Calu3 (cell line): Measurements from ENCODE around the gene SLC5A5. TPM values are rescaled to one million over a fixed set of nuclear protein-coding genes. Genes with fewer than 3 reads are reported as not detected.

Experiments used
- Bru-seq: library from RNA; stranded (reverse); fragments of 400-500 nt; gene quantifications from one replicate; lab custom pipeline; 2021; lab: Mats Ljungman, UMichigan
- BruChase-seq, 2 experiments: library from RNA; stranded (reverse); fragments of 400-500 nt; gene quantifications; one replicate each; lab custom pipeline; 2021; lab: Mats Ljungman, UMichigan
- BruUV-seq: library from RNA; stranded (reverse); fragments of 400-500 nt; replicated peaks from 2 replicates; lab custom pipeline; 2021; lab: Mats Ljungman, UMichigan
- CTCF ChIA-PET: fragments of 300-600 bp; sonication (Branson Sonifier 250); formaldehyde crosslinking; loops from one replicate; lab custom pipeline; 2022; ENCODE audit warnings: antibody characterized with exemption; lab: Charles Lee
- DNase-seq: peaks from one replicate; pipeline ENCODE4 v3.0.0; 2022
- H3K27ac Mint-ChIP-seq: one replicate; pipeline ENCODE4 v1.8.0; 2022; ENCODE audit warnings: mixed read lengths; ENCODE audit not compliant: unreplicated experiment
- H3K27me3 Mint-ChIP-seq: one replicate; pipeline ENCODE4 v1.8.0; 2022; ENCODE audit warnings: mixed read lengths; ENCODE audit not compliant: unreplicated experiment
- H3K36me3 Mint-ChIP-seq: one replicate; pipeline ENCODE4 v1.8.0; 2022; ENCODE audit warnings: mild to moderate bottlenecking, moderate library complexity, mixed read lengths; ENCODE audit not compliant: insufficient read depth, unreplicated experiment
- H3K4me1 Mint-ChIP-seq: one replicate; pipeline ENCODE4 v1.8.0; 2022; ENCODE audit warnings: mild to moderate bottlenecking, low read depth, mixed read lengths; ENCODE audit not compliant: unreplicated experiment
- H3K4me3 Mint-ChIP-seq: one replicate; pipeline ENCODE4 v1.8.0; 2022; ENCODE audit warnings: mild to moderate bottlenecking, low read depth, moderate library complexity, mixed read lengths; ENCODE audit not compliant: unreplicated experiment
- H3K9me3 Mint-ChIP-seq: one replicate; pipeline ENCODE4 v1.8.0; 2022; ENCODE audit warnings: low read depth, mixed read lengths; ENCODE audit not compliant: unreplicated experiment
- intact Hi-C: fragments of 100-400 bp; cut with micrococcal nuclease; formaldehyde crosslinking; loops from one replicate; pipeline ENCODE4 v1.10.0; 2022; ENCODE audit not compliant: unreplicated experiment
- long read RNA-seq: library from polyadenylated mRNA; stranded (forward); transcript quantifications from one replicate; pipeline ENCODE4 v2.0.0, GENCODE V29; 2022
- total RNA-seq: library from RNA; stranded (reverse); gene quantifications from 2 replicates; pipeline ENCODE4 v1.2.3, GENCODE V29; 2022
- TF ChIP-seq, protein P1 (sequence below): fragments of 200-600 bp; IDR thresholded peaks from one replicate; pipeline ENCODE4 v1.8.0; 2022; ENCODE audit warnings: antibody characterized with exemption; ENCODE audit not compliant: unreplicated experiment

The SLC5A5 gene
- total RNA-seq (not detected in 2 replicates), Bru-seq, nascent RNA (not detected), BruChase-seq, experiment 1, labeled RNA remaining after a 6-hour chase (percentile 10 among the genes with signal in this experiment), BruChase-seq, experiment 2, labeled RNA remaining after a 2-hour chase (percentile 4 among the genes with signal in this experiment)
- long read RNA-seq, partial matches to known transcripts, result 0 of 1 reads
- long read RNA-seq, other reads (novel, unspliced or antisense), result 1 of 1 reads

GRCh38 chr19:17871878-17872250, at the start of gene SLC5A5:
Gene SLC5A5, plus strand, starts transcription at chr19:17871945. Its CDS starts 375 bp downstream, at chr19:17872320.
- Mint-ChIP-seq H3K27ac (no peak within 1 kb of the TSS), H3K27me3 (peaks cover 12% of the 10 kb centered on the region), H3K9me3 (no peaks in the 10 kb centered on the region), H3K36me3 (peaks cover 3% of the 10 kb centered on the region), H3K4me1 (no peaks in the 10 kb centered on the region), H3K4me3 (no peak within 1 kb of the TSS)
- intact Hi-C loops, result loop anchor here (2.0 kb wide), 1 partner anchor 61 kb away; the partner anchor contains the start of gene CCDC124
- no peak for DNase-seq
- CTCF ChIA-PET, result interaction anchor here (0.6 to 4.7 kb wide), 2 partner anchors 58 to 60 kb away, joined by 3 to 51 read pairs; partner anchors contain the start of gene CCDC124
- TF ChIP-seq, protein P1, sequence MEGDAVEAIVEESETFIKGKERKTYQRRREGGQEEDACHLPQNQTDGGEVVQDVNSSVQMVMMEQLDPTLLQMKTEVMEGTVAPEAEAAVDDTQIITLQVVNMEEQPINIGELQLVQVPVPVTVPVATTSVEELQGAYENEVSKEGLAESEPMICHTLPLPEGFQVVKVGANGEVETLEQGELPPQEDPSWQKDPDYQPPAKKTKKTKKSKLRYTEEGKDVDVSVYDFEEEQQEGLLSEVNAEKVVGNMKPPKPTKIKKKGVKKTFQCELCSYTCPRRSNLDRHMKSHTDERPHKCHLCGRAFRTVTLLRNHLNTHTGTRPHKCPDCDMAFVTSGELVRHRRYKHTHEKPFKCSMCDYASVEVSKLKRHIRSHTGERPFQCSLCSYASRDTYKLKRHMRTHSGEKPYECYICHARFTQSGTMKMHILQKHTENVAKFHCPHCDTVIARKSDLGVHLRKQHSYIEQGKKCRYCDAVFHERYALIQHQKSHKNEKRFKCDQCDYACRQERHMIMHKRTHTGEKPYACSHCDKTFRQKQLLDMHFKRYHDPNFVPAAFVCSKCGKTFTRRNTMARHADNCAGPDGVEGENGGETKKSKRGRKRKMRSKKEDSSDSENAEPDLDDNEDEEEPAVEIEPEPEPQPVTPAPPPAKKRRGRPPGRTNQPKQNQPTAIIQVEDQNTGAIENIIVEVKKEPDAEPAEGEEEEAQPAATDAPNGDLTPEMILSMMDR, result no peak
- BruUV-seq, result no TSS peak

DNA sequence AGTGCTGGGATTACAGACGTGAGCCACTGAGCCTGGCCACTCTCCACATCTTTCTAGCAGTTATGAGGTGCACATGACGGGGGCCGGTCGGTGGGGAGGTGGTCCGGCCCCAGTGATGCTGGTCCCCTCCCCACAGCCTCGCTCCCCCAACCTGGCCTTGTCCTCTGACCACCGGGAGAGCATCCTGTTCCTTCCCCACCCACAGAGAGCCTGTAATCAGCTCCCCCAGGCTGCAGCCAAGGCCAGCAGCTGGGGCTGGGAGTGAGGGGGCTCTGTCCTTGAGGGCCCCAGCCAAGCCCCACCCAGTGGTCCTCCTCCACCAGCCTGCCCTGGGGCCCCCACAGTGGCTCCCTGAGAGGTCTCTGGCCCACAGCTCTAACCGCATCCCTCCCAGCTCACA, 47.4 kb upstream of the SLC5A5 start:
- Mint-ChIP-seq H3K4me3 (no peak overlapping the region), H3K27ac (no peak overlapping the region), H3K36me3 (no peaks in the 10 kb centered on the region), H3K4me1 (no peaks in the 10 kb centered on the region), H3K27me3 (peaks cover 34% of the 10 kb centered on the region), H3K9me3 (no peaks in the 10 kb centered on the region)
- TF ChIP-seq, protein P1, result no peak
- CTCF ChIA-PET, result no interaction called here
- BruUV-seq, result no TSS peak
- DNase-seq, result no peak
- intact Hi-C loops, result no loop called here

DNA sequence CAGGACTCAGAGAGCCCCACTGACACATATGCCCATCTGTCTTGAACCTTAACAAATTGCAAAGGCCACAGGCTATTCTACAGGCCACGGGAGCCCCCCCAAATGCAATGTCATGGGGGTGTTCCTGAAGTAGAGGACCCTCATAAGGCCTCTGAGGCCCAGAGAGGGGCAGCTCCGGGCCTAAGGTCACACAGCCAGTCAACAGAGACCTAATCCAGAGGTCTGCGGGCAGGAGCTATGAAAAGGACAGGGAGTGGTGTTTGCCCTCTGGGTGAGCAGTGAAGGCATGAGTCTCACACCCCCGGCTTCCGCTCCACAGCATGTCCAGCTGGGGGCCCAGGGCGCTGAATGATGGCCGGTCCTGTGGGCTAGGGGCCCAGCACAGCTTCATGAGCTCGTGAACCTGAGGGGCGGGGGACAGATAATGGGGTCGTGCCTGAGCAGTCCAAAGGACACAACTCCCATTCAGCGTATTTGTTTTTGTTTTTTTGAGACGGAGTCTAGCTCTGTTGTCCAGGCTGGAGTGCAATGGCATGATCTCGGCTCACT, 45.2 kb upstream of the SLC5A5 start:
- no peak for DNase-seq
- no TSS peak for BruUV-seq
- Mint-ChIP-seq H3K36me3 (no peaks in the 10 kb centered on the region), H3K4me3 (no peak overlapping the region), H3K27ac (no peak overlapping the region), H3K4me1 (no peaks in the 10 kb centered on the region), H3K9me3 (no peaks in the 10 kb centered on the region), H3K27me3 (peaks cover 34% of the 10 kb centered on the region)
- TF ChIP-seq, protein P1, result no peak
- CTCF ChIA-PET, result no interaction called here
- intact Hi-C loops, result no loop called here

DNA sequence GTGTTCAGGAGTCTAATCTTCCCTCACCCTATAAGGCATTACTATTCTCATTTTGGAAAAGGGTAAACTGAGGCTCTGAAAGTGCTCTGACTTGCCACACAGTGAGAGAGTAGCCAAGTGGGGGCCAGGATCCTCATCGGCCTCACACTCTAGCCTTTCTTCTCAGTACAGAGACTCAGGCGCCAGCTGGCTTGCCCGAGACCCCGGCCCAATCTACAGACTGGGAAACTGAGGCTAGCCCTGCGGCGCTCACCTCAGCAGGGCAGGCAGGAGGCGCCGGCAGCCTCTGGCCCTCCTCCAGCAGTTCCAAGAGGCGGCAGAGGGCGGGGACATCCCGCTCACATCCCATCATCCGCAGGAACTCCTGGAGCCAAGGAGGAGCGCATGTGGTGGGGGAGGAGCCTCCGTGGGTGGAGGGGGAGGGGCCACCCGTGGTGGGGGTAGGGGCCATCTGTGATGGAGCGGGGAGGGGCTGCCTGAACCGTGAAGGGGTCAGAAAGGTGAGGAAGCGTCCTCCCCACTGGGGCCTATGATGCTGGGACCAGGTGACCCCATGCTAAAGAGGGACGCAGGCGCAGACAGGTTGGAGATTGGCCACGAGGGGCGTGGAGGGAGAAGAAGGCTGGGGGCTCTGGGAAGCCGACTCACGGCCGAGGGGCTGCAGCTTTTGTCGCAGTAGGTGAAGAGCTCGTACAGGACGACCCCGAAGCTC, 41.7 kb upstream of the SLC5A5 start:
- no peaks in the 10 kb centered on the region for H3K4me1 Mint-ChIP-seq
- TF ChIP-seq, protein P1, result no peak
- intact Hi-C loops, result no loop called here
- H3K27ac Mint-ChIP-seq, result no peak overlapping the region
- no peaks in the 10 kb centered on the region for H3K36me3 Mint-ChIP-seq
- H3K9me3 Mint-ChIP-seq, result no peaks in the 10 kb centered on the region
- no peak for DNase-seq
- H3K27me3 Mint-ChIP-seq, result peaks cover 16% of the 10 kb centered on the region
- CTCF ChIA-PET, result interaction anchor here (0.6 to 0.7 kb wide), 3 partner anchors 14 to 52 kb away, joined by 3 to 9 read pairs (median 4); no protein-coding TSS in a partner anchor
- H3K4me3 Mint-ChIP-seq, result no peak overlapping the region
- no TSS peak for BruUV-seq
